ENCODE data around the gene VEZF1.
A peak's percentile ranks its signal among the peaks of the same experiment; 100 is the strongest.

Gene VEZF1

GRCh38 chr17:57987581-57988300 is at the start of gene VEZF1:
VEZF1 (minus strand) TSS chr17:57988254; CDS start chr17:57988111, 143 bp downstream.
- DNase-seq: peak; percentile 51 to 74 (median 66)

- no peak for DNase-seq
These were observed 44.8 kb upstream of the VEZF1 start for GRCh38 chr17:58032691-58033415.

- no peak for DNase-seq
These were observed 40.5 kb upstream of the VEZF1 start for GRCh38 chr17:58028578-58028977.

- DNase-seq: no peak
These were observed 32.3 kb upstream of the VEZF1 start for GRCh38 chr17:58020401-58020800.

- DNase-seq: no peak
These were observed 31.5 kb upstream of the VEZF1 start for GRCh38 chr17:58019521-58019920.

GRCh38 chr17:58019039-58019438 is 31.0 kb upstream of the VEZF1 start:
- DNase-seq: no peak

GRCh38 chr17:58010067-58010799 is 22.2 kb upstream of the VEZF1 start:
- no peak for DNase-seq

- DNase-seq: no peak
These were observed 20.0 kb upstream of the VEZF1 start for GRCh38 chr17:58007781-58008706.

- DNase-seq: peak; percentile 93 to 96 (median 94)
These were observed 19.1 kb upstream of the VEZF1 start, which contains the start of gene SRSF1 for GRCh38 chr17:58006924-58007780. SRSF1 (minus strand) TSS chr17:58007246; CDS start chr17:58007137, 109 bp downstream.

GRCh38 chr17:58006560-58006923 is 18.5 kb upstream of the VEZF1 start:
- peak; percentile 24 to 40 (median 34) for DNase-seq

- DNase-seq: peak in 1 of 4 experiments; percentile 29
These were observed 17.9 kb upstream of the VEZF1 start for GRCh38 chr17:58005728-58006559.

GRCh38 chr17:58005031-58005727 is 17.1 kb upstream of the VEZF1 start:
- DNase-seq: no peak

GRCh38 chr17:58004060-58004459 is 16.0 kb upstream of the VEZF1 start:
- DNase-seq: no peak

- no peak for DNase-seq
These were observed 14.9 kb upstream of the VEZF1 start for GRCh38 chr17:58002973-58003372.

GRCh38 chr17:58002154-58002948 is 14.3 kb upstream of the VEZF1 start:
- no peak for DNase-seq

- DNase-seq: no peak
These were observed 13.5 kb upstream of the VEZF1 start for GRCh38 chr17:58001461-58002124.

- no peak for DNase-seq
These were observed 11.5 kb upstream of the VEZF1 start for GRCh38 chr17:57999496-58000017.

GRCh38 chr17:57999010-57999495 is 11.0 kb upstream of the VEZF1 start:
- DNase-seq: no peak
